ENCODE data around the gene IMPDH1. TPM values are rescaled to one million over a fixed set of nuclear protein-coding genes. Genes with fewer than 3 reads are reported as not detected.

IMPDH1 gene
- total and polyA plus RNA-seq, 10 of the 15 experiments (the other 5 are each of a cell fraction or from before 2014, with no cell fraction given), result 0.50 to 61.3 (median 41.8) TPM

- TF ChIP-seq, protein P1, sequence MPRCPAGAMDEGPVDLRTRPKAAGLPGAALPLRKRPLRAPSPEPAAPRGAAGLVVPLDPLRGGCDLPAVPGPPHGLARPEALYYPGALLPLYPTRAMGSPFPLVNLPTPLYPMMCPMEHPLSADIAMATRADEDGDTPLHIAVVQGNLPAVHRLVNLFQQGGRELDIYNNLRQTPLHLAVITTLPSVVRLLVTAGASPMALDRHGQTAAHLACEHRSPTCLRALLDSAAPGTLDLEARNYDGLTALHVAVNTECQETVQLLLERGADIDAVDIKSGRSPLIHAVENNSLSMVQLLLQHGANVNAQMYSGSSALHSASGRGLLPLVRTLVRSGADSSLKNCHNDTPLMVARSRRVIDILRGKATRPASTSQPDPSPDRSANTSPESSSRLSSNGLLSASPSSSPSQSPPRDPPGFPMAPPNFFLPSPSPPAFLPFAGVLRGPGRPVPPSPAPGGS (IDR thresholded peaks at IDR 0.05; ENCODE audit: borderline replicate concordance, insufficient read depth, low read depth, low read length, poor library complexity, severe bottlenecking), result no peak
- TF ChIP-seq PML (IDR thresholded peaks at IDR 0.05; ENCODE audit: low read length), result no peak
- TF ChIP-seq MLLT1 (IDR thresholded peaks at IDR 0.05), result no peak
- TF ChIP-seq SUZ12 (IDR thresholded peaks at IDR 0.05; ENCODE audit: unreplicated experiment), result no peak
- no peak for TF ChIP-seq ZSCAN29 (IDR thresholded peaks at IDR 0.05)
- no peak for TF ChIP-seq HDAC6 (IDR thresholded peaks at IDR 0.05; ENCODE audit: unreplicated experiment)
- TF ChIP-seq, protein P2, sequence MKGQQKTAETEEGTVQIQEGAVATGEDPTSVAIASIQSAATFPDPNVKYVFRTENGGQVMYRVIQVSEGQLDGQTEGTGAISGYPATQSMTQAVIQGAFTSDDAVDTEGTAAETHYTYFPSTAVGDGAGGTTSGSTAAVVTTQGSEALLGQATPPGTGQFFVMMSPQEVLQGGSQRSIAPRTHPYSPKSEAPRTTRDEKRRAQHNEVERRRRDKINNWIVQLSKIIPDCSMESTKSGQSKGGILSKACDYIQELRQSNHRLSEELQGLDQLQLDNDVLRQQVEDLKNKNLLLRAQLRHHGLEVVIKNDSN (IDR thresholded peaks at IDR 0.05; ENCODE audit: borderline replicate concordance, extremely low read length, insufficient read depth, low read depth, low read length), result no peak
- no peak for TF ChIP-seq MYB (IDR thresholded peaks at IDR 0.05; ENCODE audit: borderline replicate concordance, low read depth, low read length)
- TF ChIP-seq CBX5 (IDR thresholded peaks at IDR 0.05; ENCODE audit: low read depth), result no peak
- TF ChIP-seq EED (IDR thresholded peaks at IDR 0.05; ENCODE audit: low read depth), result no peak
- TF ChIP-seq ZNF687 (IDR thresholded peaks at IDR 0.05), result no peak
- TF ChIP-seq MAX (IDR thresholded peaks at IDR 0.05; ENCODE audit: low read depth, low read length), result no peak
- TF ChIP-seq RAD51 (IDR thresholded peaks at IDR 0.05), result 0 out of 2 replicates have a peak, but pooled peaks have one; percentile 27
- TF ChIP-seq, protein P3, sequence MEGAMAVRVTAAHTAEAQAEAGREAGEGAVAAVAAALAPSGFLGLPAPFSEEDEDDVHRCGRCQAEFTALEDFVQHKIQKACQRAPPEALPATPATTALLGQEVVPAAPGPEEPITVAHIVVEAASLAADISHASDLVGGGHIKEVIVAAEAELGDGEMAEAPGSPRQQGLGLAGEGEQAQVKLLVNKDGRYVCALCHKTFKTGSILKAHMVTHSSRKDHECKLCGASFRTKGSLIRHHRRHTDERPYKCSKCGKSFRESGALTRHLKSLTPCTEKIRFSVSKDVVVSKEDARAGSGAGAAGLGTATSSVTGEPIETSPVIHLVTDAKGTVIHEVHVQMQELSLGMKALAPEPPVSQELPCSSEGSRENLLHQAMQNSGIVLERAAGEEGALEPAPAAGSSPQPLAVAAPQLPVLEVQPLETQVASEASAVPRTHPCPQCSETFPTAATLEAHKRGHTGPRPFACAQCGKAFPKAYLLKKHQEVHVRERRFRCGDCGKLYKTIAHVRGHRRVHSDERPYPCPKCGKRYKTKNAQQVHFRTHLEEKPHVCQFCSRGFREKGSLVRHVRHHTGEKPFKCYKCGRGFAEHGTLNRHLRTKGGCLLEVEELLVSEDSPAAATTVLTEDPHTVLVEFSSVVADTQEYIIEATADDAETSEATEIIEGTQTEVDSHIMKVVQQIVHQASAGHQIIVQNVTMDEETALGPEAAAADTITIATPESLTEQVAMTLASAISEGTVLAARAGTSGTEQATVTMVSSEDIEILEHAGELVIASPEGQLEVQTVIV (IDR thresholded peaks at IDR 0.05; ENCODE audit: borderline replicate concordance, partially characterized antibody), result no peak
- no peak for TF ChIP-seq JUNB (IDR thresholded peaks at IDR 0.05)
- TF ChIP-seq ZBTB4 (CRISPR knock-in tag; IDR thresholded peaks at IDR 0.05), result no peak
These were observed 49.2 kb upstream of the IMPDH1 start (continued) for GRCh38 chr7:128458956-128459355.

All from GM12878 (cell line).